Astrocyte of the spinal cord (primary cell): ENCODE data around the gene MRM1.

ENCODE experiments used
- DNase-seq: peaks from one replicate; pipeline ENCODE4 v3.0.0; 2011; ENCODE audit warnings: low read depth, low spot score
- H3K4me3 ChIP-seq: 2 replicates; pipeline ENCODE4 v1.5.1; 2011; ENCODE audit warnings: low read depth, mild to moderate bottlenecking, low read length, moderate library complexity
- CTCF ChIP-seq: IDR thresholded peaks from 2 replicates; pipeline ENCODE4 v1.5.1; 2012; ENCODE audit warnings: low read depth, mild to moderate bottlenecking, low read length, inconsistent platforms
- in situ Hi-C: cut with HindIII; loops from 2 replicates; pipeline ENCODE4 v1.10.0; 2017; ENCODE audit warnings: low sequenced_read_pairs

MRM1 gene

GRCh38 chr17:36593656-36594316, 7.6 kb upstream of the MRM1 start:
- DNase-seq: no peak
- TF ChIP-seq CTCF: no peak
- H3K4me3 ChIP-seq: no peak overlapping the region
- in situ Hi-C loops: no loop called here

- H3K4me3 ChIP-seq: no peak overlapping the region
- in situ Hi-C loops: no loop called here
- no peak for DNase-seq
- TF ChIP-seq CTCF: no peak
Measured at GRCh38 chr17:36594626-36595401, 6.6 kb upstream of the MRM1 start.

- TF ChIP-seq CTCF: no peak
- H3K4me3 ChIP-seq: no peak overlapping the region
- in situ Hi-C loops: no loop called here
- no peak for DNase-seq
Measured at GRCh38 chr17:36597226-36597625, 4.2 kb upstream of the MRM1 start.

GRCh38 chr17:36597866-36598777, 3.3 kb upstream of the MRM1 start:
- TF ChIP-seq CTCF: no peak

GRCh38 chr17:36598951-36599401, 2.4 kb upstream of the MRM1 start:
- H3K4me3 ChIP-seq: no peak overlapping the region
- no peak for DNase-seq
- in situ Hi-C loops: no loop called here
- no peak for TF ChIP-seq CTCF

More at GRCh38 chr17:36597866-36598777, 3.3 kb upstream of the MRM1 start:
- no peak for DNase-seq
- in situ Hi-C loops: no loop called here
- no peak overlapping the region for H3K4me3 ChIP-seq

GRCh38 chr17:36599546-36600250, 1.7 kb upstream of the MRM1 start:
- in situ Hi-C loops: no loop called here
- no peak overlapping the region for H3K4me3 ChIP-seq
- no peak for DNase-seq
- no peak for TF ChIP-seq CTCF
